Measurements from ENCODE around the gene PDE3A. TPM values are rescaled to one million over a fixed set of nuclear protein-coding genes. Genes with fewer than 3 reads are reported as not detected.

Gene PDE3A
- total and polyA plus RNA-seq, 7 donors, result 6.6 to 90.0 (median 56.8) TPM

DNA sequence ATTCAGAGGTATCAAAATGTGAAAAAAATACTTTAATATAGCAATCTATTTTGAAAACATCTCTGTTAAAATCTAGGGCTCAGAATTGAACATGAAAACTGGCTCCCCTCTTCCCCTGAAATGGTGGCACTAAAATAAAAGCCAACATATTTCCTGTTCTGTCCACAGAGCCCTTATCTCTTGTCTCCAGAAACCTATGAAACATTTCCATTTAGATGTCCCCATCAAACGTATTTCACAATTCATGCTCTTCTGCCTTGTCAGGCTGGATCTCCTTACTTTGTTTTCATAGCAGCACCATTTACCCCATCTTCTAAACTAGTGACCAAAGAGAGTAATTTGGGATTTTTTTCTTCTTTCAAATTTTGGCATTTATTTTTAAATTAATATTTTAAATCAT lies 42.4 kb downstream of the PDE3A start:
- H3K4me1 ChIP-seq, result peaks cover 0 to 24% (median 14%) of the 10 kb centered on the region in 4 donors
- H3K9me3 ChIP-seq, result no peaks in the 10 kb centered on the region
- H3K27me3 ChIP-seq, result no peaks in the 10 kb centered on the region
- no peak overlapping the region for H3K4me3 ChIP-seq
- intact Hi-C loops (cut with DNase I), result no loop called here
- H3K36me3 ChIP-seq, result no peaks in the 10 kb centered on the region
- TF ChIP-seq POLR2AphosphoS5 (IDR thresholded peaks at IDR 0.05), result no peak
- TF ChIP-seq, protein P1, sequence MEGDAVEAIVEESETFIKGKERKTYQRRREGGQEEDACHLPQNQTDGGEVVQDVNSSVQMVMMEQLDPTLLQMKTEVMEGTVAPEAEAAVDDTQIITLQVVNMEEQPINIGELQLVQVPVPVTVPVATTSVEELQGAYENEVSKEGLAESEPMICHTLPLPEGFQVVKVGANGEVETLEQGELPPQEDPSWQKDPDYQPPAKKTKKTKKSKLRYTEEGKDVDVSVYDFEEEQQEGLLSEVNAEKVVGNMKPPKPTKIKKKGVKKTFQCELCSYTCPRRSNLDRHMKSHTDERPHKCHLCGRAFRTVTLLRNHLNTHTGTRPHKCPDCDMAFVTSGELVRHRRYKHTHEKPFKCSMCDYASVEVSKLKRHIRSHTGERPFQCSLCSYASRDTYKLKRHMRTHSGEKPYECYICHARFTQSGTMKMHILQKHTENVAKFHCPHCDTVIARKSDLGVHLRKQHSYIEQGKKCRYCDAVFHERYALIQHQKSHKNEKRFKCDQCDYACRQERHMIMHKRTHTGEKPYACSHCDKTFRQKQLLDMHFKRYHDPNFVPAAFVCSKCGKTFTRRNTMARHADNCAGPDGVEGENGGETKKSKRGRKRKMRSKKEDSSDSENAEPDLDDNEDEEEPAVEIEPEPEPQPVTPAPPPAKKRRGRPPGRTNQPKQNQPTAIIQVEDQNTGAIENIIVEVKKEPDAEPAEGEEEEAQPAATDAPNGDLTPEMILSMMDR (IDR thresholded peaks at IDR 0.05), result no peak
- TF ChIP-seq POLR2A (IDR thresholded peaks at IDR 0.05), result no peak
- TF ChIP-seq EP300 (IDR thresholded peaks at IDR 0.05), result no peak
- no peak for DNase-seq
- no peak overlapping the region for H3K27ac ChIP-seq
- 43 to 64% methylated on average over 1 of the region's 1 CpG for WGBS, 2 donors

DNA sequence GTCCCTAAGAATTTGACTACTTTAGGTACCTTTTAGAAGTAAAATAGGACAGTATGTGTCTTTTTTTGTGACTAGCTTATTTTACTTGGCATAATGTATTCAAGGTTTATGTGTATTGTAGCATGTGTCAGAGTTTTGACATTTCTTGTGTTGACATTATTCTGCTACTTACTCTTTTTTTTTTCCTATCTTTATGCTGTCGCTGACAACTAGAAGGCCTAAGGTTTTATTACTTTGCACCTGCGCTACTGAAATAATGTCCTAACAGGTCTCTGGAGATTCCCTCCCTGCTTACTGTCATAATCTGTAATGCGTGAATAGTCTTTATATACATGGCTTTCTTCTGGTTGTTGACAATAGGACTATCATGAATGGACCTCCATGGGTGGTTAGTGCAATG lies 43.0 kb downstream of the PDE3A start:
- no peaks in the 10 kb centered on the region for H3K27me3 ChIP-seq
- no peak overlapping the region for H3K4me3 ChIP-seq
- no peak for DNase-seq
- intact Hi-C loops (cut with DNase I), result no loop called here
- peaks cover 0 to 24% (median 14%) of the 10 kb centered on the region in 4 donors for H3K4me1 ChIP-seq
- H3K27ac ChIP-seq, result no peak overlapping the region
- H3K9me3 ChIP-seq, result no peaks in the 10 kb centered on the region
- 29 to 48% methylated on average over 3 of the region's 3 CpGs for WGBS, 2 donors
- no peak for TF ChIP-seq POLR2A (IDR thresholded peaks at IDR 0.05)
- TF ChIP-seq, protein P1 (IDR thresholded peaks at IDR 0.05), result no peak
- no peak for TF ChIP-seq EP300 (IDR thresholded peaks at IDR 0.05)
- TF ChIP-seq POLR2AphosphoS5 (IDR thresholded peaks at IDR 0.05), result no peak
- no peaks in the 10 kb centered on the region for H3K36me3 ChIP-seq

DNA sequence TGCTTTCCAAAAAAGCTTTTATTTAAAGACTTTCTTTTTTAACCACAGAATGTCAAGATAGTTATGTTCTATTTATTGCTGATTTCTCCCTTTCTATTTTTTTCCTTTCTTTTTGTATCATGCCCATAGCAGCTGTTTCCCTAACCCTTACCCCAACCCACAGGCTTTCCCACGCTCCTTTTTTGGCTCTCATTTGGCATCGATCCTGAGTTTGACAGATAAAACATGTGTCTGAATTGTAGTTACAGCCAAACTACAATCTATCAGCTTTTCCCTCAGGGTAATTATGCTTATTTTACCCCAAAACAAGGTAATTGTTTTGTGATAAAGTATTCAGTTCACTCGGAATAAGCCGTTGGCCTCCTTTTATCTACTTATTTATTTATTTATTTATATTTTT lies 46.7 kb downstream of the PDE3A start:
- 21 to 22% methylated on average over 4 of the region's 4 CpGs for WGBS, 2 donors
- intact Hi-C loops (cut with DNase I), result no loop called here
- Histone ChIP-seq H3K4me1 (peaks cover 0 to 38% (median 18%) of the 10 kb centered on the region in 4 donors), H3K36me3 (no peaks in the 10 kb centered on the region), H3K27me3 (no peaks in the 10 kb centered on the region), H3K4me3 (no peak overlapping the region), H3K9me3 (no peaks in the 10 kb centered on the region), H3K27ac (peak overlapping the region in 1 of 4 donors; percentile 20)
- no peak for TF ChIP-seq EP300 (IDR thresholded peaks at IDR 0.05)
- TF ChIP-seq POLR2AphosphoS5 (IDR thresholded peaks at IDR 0.05), result no peak
- TF ChIP-seq, protein P1 (IDR thresholded peaks at IDR 0.05), result no peak
- no peak for TF ChIP-seq POLR2A (IDR thresholded peaks at IDR 0.05)
- no peak for DNase-seq

DNA sequence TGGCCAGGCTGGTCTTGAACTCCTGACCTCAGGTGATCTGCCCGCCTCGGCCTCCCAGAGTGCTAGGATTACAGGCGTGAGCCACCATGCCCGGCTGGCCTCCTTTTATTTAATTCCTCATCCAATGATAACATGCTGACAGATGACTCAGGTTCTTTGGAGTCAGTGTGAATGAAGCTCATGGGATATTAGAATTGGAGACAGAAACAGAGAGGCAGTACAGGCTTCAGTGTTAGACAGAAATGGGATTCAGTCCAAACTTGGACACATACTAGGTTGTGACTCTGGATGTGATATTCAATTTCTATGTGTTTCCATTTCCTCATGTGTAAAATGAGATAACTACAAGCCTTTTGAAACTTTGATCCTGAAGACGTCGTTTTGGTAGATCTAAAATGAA lies 47.3 kb downstream of the PDE3A start:
- intact Hi-C loops (cut with DNase I), result no loop called here
- Histone ChIP-seq H3K27me3 (no peaks in the 10 kb centered on the region), H3K9me3 (no peaks in the 10 kb centered on the region), H3K4me3 (no peak overlapping the region), H3K27ac (peak overlapping the region in 1 of 4 donors; percentile 20), H3K4me1 (peaks cover 0 to 41% (median 20%) of the 10 kb centered on the region in 4 donors), H3K36me3 (no peaks in the 10 kb centered on the region)
- WGBS, 2 donors, result 66 to 74% methylated on average over 6 of the region's 6 CpGs
- DNase-seq, result no peak
- no peak for TF ChIP-seq EP300 (IDR thresholded peaks at IDR 0.05)
- TF ChIP-seq, protein P1 (IDR thresholded peaks at IDR 0.05), result no peak
- no peak for TF ChIP-seq POLR2AphosphoS5 (IDR thresholded peaks at IDR 0.05)
- TF ChIP-seq POLR2A (IDR thresholded peaks at IDR 0.05), result no peak

DNA sequence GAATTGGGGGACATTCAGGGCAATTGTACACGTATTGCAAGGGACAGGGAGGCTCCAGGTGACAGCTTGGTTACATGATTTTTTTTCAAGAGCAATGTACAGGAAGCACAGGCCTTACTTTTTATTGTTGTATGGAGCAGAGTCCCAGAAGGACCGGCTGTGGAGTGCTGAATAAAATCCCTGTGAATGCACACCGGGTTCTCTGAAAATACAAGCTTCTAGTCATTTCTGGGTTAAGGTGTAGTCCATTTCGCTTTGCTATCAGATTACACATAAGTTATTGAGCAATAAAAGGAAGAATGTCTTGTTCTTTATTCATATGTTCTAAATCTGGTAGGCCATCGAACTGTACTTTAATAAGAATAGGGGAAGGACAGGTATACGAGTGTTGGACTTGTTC lies 52.2 kb downstream of the PDE3A start:
- no peak overlapping the region for H3K4me3 ChIP-seq
- H3K4me1 ChIP-seq, result peaks cover 0 to 59% (median 30%) of the 10 kb centered on the region in 4 donors
- intact Hi-C loops (cut with DNase I), result no loop called here
- no peaks in the 10 kb centered on the region for H3K9me3 ChIP-seq
- DNase-seq, result no peak
- no peaks in the 10 kb centered on the region for H3K27me3 ChIP-seq
- TF ChIP-seq, protein P1 (IDR thresholded peaks at IDR 0.05), result no peak
- TF ChIP-seq POLR2AphosphoS5 (IDR thresholded peaks at IDR 0.05), result no peak
- WGBS, 2 donors, result 18 to 59% methylated on average over 6 of the region's 6 CpGs
- no peaks in the 10 kb centered on the region for H3K36me3 ChIP-seq
- H3K27ac ChIP-seq, result peak overlapping the region in 3 of 4 donors; percentile 6 to 51 (median 40)
